Heart left ventricle (tissue), 16 donors: ENCODE data around the gene PCDHGB5. TPM values are rescaled to one million over a fixed set of nuclear protein-coding genes. Genes with fewer than 3 reads are reported as not detected.
A peak's percentile ranks its signal among the peaks of the same experiment; 100 is the strongest.

Source experiments
- ATAC-seq, 4 donors: fragments of 200-7000 bp; cut with Tn5 transposase; one replicate each; pipeline ENCODE4 v1.9.1; 2020 to 2022; ENCODE audit warnings: moderate library complexity in 4 of 4, mild to moderate bottlenecking in 3 of 4, moderate number of reproducible peaks in 1 of 4
- DNase-seq, 5 donors: peaks; one replicate each; pipeline ENCODE4 v3.0.0-alpha.2; 2020
- H3K27ac ChIP-seq, 12 donors: fragments of 200-600 bp; sonication (generic) in 4 of 12; one replicate each; pipeline versions ENCODE4 v1.5.0 to v1.8.0; 2016 to 2022; ENCODE audit warnings: mild to moderate bottlenecking in 2 of 12
- H3K27me3 ChIP-seq, 9 donors: fragments of 200-600 bp; sonication (generic) in 2 of 9; one replicate each; pipeline versions ENCODE4 v1.5.1 to v1.8.0; 2016 to 2022; ENCODE audit warnings: mild to moderate bottlenecking in 3 of 9
- H3K36me3 ChIP-seq, 9 donors: fragments of 200-600 bp; sonication (generic) in 2 of 9; one replicate each; pipeline versions ENCODE4 v1.5.0 to v1.8.0; 2018 to 2022; ENCODE audit warnings: mild to moderate bottlenecking in 2 of 9
- H3K4me1 ChIP-seq, 12 donors: fragments of 200-600 bp; sonication (generic) in 4 of 12; one replicate each; pipeline versions ENCODE4 v1.5.0 to v1.8.0; 2016 to 2022; ENCODE audit warnings: mild to moderate bottlenecking in 3 of 12
- H3K4me3 ChIP-seq, 12 donors: fragments of 200-600 bp; sonication (generic) in 4 of 12; one replicate each; pipeline versions ENCODE4 v1.5.0 to v1.8.0; 2017 to 2022; ENCODE audit warnings: mild to moderate bottlenecking in 9 of 12, moderate library complexity in 4 of 12
- H3K9me3 ChIP-seq, 12 donors: fragments of 200-600 bp; sonication (generic) in 4 of 12; one replicate each; pipeline versions ENCODE4 v1.5.0 to v1.8.0; 2016 to 2022; ENCODE audit warnings: mild to moderate bottlenecking in 1 of 12
- CTCF ChIP-seq, 12 donors: fragments of 200-600 bp; sonication (generic) in 4 of 12; IDR thresholded peaks; one replicate each; pipeline versions ENCODE4 v1.5.0 to v1.8.0; 2018 to 2022; ENCODE audit warnings: antibody characterized with exemption in 12 of 12, mild to moderate bottlenecking in 5 of 12
- POLR2A ChIP-seq, 2 donors: fragments of 450-650 bp; IDR thresholded peaks; one replicate each; pipeline ENCODE4 v1.6.1; 2017; ENCODE audit warnings: antibody characterized with exemption in 2 of 2, mild to moderate bottlenecking in 2 of 2, moderate library complexity in 2 of 2
- WGBS, 4 donors: extraction: QIAGEN DNeasy Blood & Tissue Kit in 2 of 4; methylation state at CpG; one replicate each; pipeline versions ENCODE4 v1.1.5 to v1.1.7; 2013 to 2018; 5-methylcytosine and 5-hydroxymethylcytosine counted together
- intact Hi-C, 10 donors: fragments of 100-400 bp; cut with DNase I; formaldehyde crosslinking; loops; one replicate each; pipeline versions ENCODE4 v1.11.1 to v1.14.2; 2022
- polyA plus RNA-seq, 2 donors: library from polyadenylated mRNA; stranded (reverse); fragments of 200-250 nt; gene quantifications; one replicate each; pipeline ENCODE4 v1.2.3, GENCODE V29; 2013
- total RNA-seq, 9 donors: library from RNA; depleted of rRNA in 2 of 9; stranded (reverse); fragments of >200 nt in 2 of 9; fragmentation: NEBNext Ultra II Directional in 3 of 9; extraction: Animal tissue kit (Norgen Biotek cat#: 25700) in 3 of 9; gene quantifications; one replicate each; pipeline versions ENCODE4 v1.1.0 to v1.2.4, GENCODE V29; 2016 to 2023
- donor health status: ischemic (EF 13 %, LVEDD 7.1; RV severe dilation, severe dysfunction).
- donor health status: healthy with polysubstance abuse.
- donor health status: DM: no; HTN: yes; CAD: no.
- donor health status: DM: no; HTN: no; CAD: no.
- donor health status: ischemic (EF 25% LVEDD 6.9; RV normal size, moderate dysfunction).
- donor health status: ischemic (EF 25% LVEDD 5.7; RV mildly dilated, moderate dysfunction).
- donor health status: healthy.
- donor health status: DM: yes; HTN: yes; CAD: no.
- donor health status: ischemic (EF 35%, LVEDD 5.7; RV mildly dilated, moderate dysfunction).
- donor health status: nonischemic (EF 11% LVEDD 7.7; RV severe dilation, severe dysfunction).
- donor health status: DM: yes; HTN: yes; CAD: no.
- donor health status: PGD.
- donor health status: ischemic (EF 29% LVEDD 5.4; RV normal size, mild dysfunction).
- donor health status: nonischemic (EF 23%, LVEDD 6.1; RV moderate dilation, normal function).

Gene PCDHGB5
- total and polyA plus RNA-seq, 11 donors: 4.4 to 15.5 (median 8.1) TPM

- TF ChIP-seq CTCF (IDR thresholded peaks at IDR 0.05): peak; percentile 56 to 80 (median 73)
- Histone ChIP-seq H3K4me3 (peak within 1 kb of the TSS; percentile 18 to 59 (median 51)), H3K4me1 (peaks cover 0 to 12% (median 2%) of the 10 kb centered on the region in 12 donors), H3K36me3 (peaks cover 0 to 41% (median 0%) of the 10 kb centered on the region in 9 donors), H3K9me3 (peaks cover 0 to 100% (median 57%) of the 10 kb centered on the region in 12 donors), H3K27ac (peak within 1 kb of the TSS; percentile 19 to 69 (median 50)), H3K27me3 (peaks cover 0 to 68% (median 0%) of the 10 kb centered on the region in 9 donors)
- whole genome bisulfite sequencing, 4 donors: 9 to 23% (median 15%) methylated on average over 33 to 47 of the region's 47 CpGs
- ATAC-seq (peak; percentile 89 to 95 (median 93)), DNase-seq (peak; percentile 71 to 88 (median 83))
- intact Hi-C loops: loop anchor here in 8 of 10 donors (1.0 to 10.0 kb wide), 10 partner anchors 53 to 145 kb away; partner anchors contain the start of gene PCDHGA5 (in 2 of the 8)
These were observed 19.9 kb downstream of the PCDHGB5 start, which contains the start of gene PCDHGB7 for GRCh38 chr5:141417494-141418172. PCDHGB7 (plus strand) TSS chr5:141417677; CDS start chr5:141417860, 183 bp downstream.

GRCh38 chr5:141419074-141419880, 21.5 kb downstream of the PCDHGB5 start:
- intact Hi-C loops: loop anchor here in 6 of 10 donors (2.0 to 10.0 kb wide), 7 partner anchors 54 to 143 kb away; partner anchors contain the start of gene PCDHGA5 (in 2 of the 6)
- no peak for TF ChIP-seq POLR2A (IDR thresholded peaks at IDR 0.05)
- TF ChIP-seq CTCF (IDR thresholded peaks at IDR 0.05): no peak
- 36 to 57% (median 48%) methylated on average over 36 to 74 of the region's 74 CpGs for WGBS, 4 donors
- no peak overlapping the region for H3K4me3 ChIP-seq
- H3K36me3 ChIP-seq: peaks cover 0 to 33% (median 0%) of the 10 kb centered on the region in 9 donors
- peaks cover 0 to 12% (median 1%) of the 10 kb centered on the region in 12 donors for H3K4me1 ChIP-seq
- DNase-seq (peak in 1 of 5 donors; percentile 64), ATAC-seq (no peak)
- H3K27me3 ChIP-seq: peaks cover 0 to 74% (median 0%) of the 10 kb centered on the region in 9 donors
- peaks cover 0 to 100% (median 59%) of the 10 kb centered on the region in 12 donors for H3K9me3 ChIP-seq
- H3K27ac ChIP-seq: no peak overlapping the region

- intact Hi-C loops: loop anchor here in 5 of 10 donors (5.0 to 10.0 kb wide), 4 partner anchors 91 to 134 kb away; no protein-coding TSS in a partner anchor
- peaks cover 0 to 12% (median 1%) of the 10 kb centered on the region in 12 donors for H3K4me1 ChIP-seq
- 24 to 47% (median 32%) methylated on average over 42 of the region's 42 CpGs for WGBS, 4 donors
- peaks cover 0 to 100% (median 72%) of the 10 kb centered on the region in 12 donors for H3K9me3 ChIP-seq
- H3K27ac ChIP-seq: no peak within 1 kb of the TSS
- TF ChIP-seq POLR2A (IDR thresholded peaks at IDR 0.05) (no peak), CTCF (IDR thresholded peaks at IDR 0.05) (peak; percentile 28 to 57 (median 48))
- ATAC-seq (peak in 2 of 4 donors; percentile 52 to 62), DNase-seq (peak in 3 of 5 donors; percentile 40 to 64 (median 61))
- H3K4me3 ChIP-seq: peak within 1 kb of the TSS in 10 of 12 donors; percentile 9 to 45 (median 40)
- peaks cover 0 to 76% (median 0%) of the 10 kb centered on the region in 9 donors for H3K27me3 ChIP-seq
- H3K36me3 ChIP-seq: peaks cover 0 to 43% (median 0%) of the 10 kb centered on the region in 9 donors
These were observed 23.2 kb downstream of the PCDHGB5 start, which contains the start of gene PCDHGA11 for GRCh38 chr5:141420855-141421488. PCDHGA11 (plus strand) TSS chr5:141421051; CDS start chr5:141421228, 177 bp downstream.
